Neural cell (in vitro differentiated cells): Measurements from ENCODE around the gene SMPD1. TPM values are rescaled to one million over a fixed set of nuclear protein-coding genes. Genes with fewer than 3 reads are reported as not detected.

Experiments used
- H2AFZ ChIP-seq: fragments of 200-600, 300-800 bp; sonication (generic), shearing (Covaris generic); 2 replicates; pipeline ENCODE4 v1.6.0; 2014; ENCODE audit warnings: low read depth, mild to moderate bottlenecking, antibody characterized with exemption, low read length, moderate library complexity
- H3F3A ChIP-seq: fragments of 200-600 bp; shearing (Covaris generic); 2 replicates; pipeline ENCODE4 v1.6.1; 2016; ENCODE audit warnings: mild to moderate bottlenecking, moderate library complexity, mixed read lengths, antibody characterized with exemption, low read length; ENCODE audit not compliant: insufficient read depth, poor library complexity, severe bottlenecking
- H3K27ac ChIP-seq: fragments of 200-600, 300-800 bp; sonication (generic), shearing (Covaris generic); 2 replicates; pipeline ENCODE4 v1.5.1; 2014; ENCODE audit warnings: mild to moderate bottlenecking, low read length, moderate library complexity
- H3K27me3 ChIP-seq: fragments of 300-800, 200-600 bp; sonication (generic), shearing (Covaris generic); 2 replicates; pipeline ENCODE4 v1.6.0; 2014; ENCODE audit warnings: mild to moderate bottlenecking, low read depth, low read length, moderate library complexity; ENCODE audit not compliant: insufficient read depth
- H3K36me3 ChIP-seq: fragments of 300-800, 200-600 bp; sonication (generic), shearing (Covaris generic); 2 replicates; pipeline ENCODE4 v1.5.1; 2014; ENCODE audit warnings: mild to moderate bottlenecking, antibody characterized with exemption, low read length, moderate library complexity; ENCODE audit not compliant: insufficient read depth
- H3K4me2 ChIP-seq: fragments of 300-800, 200-600 bp; sonication (generic), shearing (Covaris generic); 2 replicates; pipeline ENCODE4 v1.6.0; 2014; ENCODE audit warnings: mild to moderate bottlenecking, low read length
- H3K4me3 ChIP-seq: fragments of 300-800, 200-600 bp; sonication (generic), shearing (Covaris generic); 2 replicates; pipeline ENCODE4 v1.5.1; 2014; ENCODE audit warnings: mild to moderate bottlenecking, low read length, moderate library complexity
- H3K79me2 ChIP-seq: fragments of 200-600 bp; shearing (Covaris generic); replicated peaks from 2 replicates; pipeline ENCODE4 v1.6.0; 2014; ENCODE audit warnings: mild to moderate bottlenecking, low read length, moderate library complexity; ENCODE audit not compliant: insufficient read depth
- H3K9ac ChIP-seq: fragments of 300-800, 200-600 bp; sonication (generic), shearing (Covaris generic); 2 replicates; pipeline ENCODE4 v1.6.1; 2016; ENCODE audit warnings: mild to moderate bottlenecking, low read length, mixed read lengths
- H3K9me2 ChIP-seq: fragments of 200-600 bp; shearing (Covaris generic); 2 replicates; pipeline ENCODE4 v1.6.1; 2016; ENCODE audit warnings: mild to moderate bottlenecking, low read length, mixed read lengths; ENCODE audit not compliant: insufficient read depth
- H3K9me3 ChIP-seq: fragments of 200-600, 300-800 bp; sonication (generic), shearing (Covaris generic); 2 replicates; pipeline ENCODE4 v1.6.1; 2016; ENCODE audit warnings: mild to moderate bottlenecking, mixed run types, low read length, moderate library complexity, mixed read lengths
- H4K20me1 ChIP-seq: fragments of 200-600 bp; shearing (Covaris generic); 2 replicates; pipeline ENCODE4 v1.6.1; 2016; ENCODE audit warnings: mild to moderate bottlenecking, mixed run types; ENCODE audit not compliant: insufficient read depth
- EZH2 ChIP-seq: fragments of 200-600, 300-800 bp; shearing (Covaris generic), sonication (generic); IDR thresholded peaks from 2 replicates; pipeline ENCODE4 v1.6.1; 2014; ENCODE audit warnings: antibody characterized with exemption, low read length, borderline replicate concordance, mild to moderate bottlenecking; ENCODE audit not compliant: insufficient read depth, poor library complexity, severe bottlenecking
- MXI1 ChIP-seq: fragments of 450-650 bp; conservative IDR thresholded peaks from 2 replicates; pipeline ENCODE4 v1.6.1; 2014; ENCODE audit warnings: antibody characterized with exemption, mild to moderate bottlenecking; ENCODE audit not compliant: poor library complexity, severe bottlenecking
- POLR2AphosphoS5 ChIP-seq: IDR thresholded peaks from 2 replicates; pipeline ENCODE4 v1.6.1; 2012
- RAD21 ChIP-seq: fragments of 450-650 bp; conservative IDR thresholded peaks from 2 replicates; pipeline ENCODE4 v1.6.1; 2014; ENCODE audit warnings: antibody characterized with exemption, mild to moderate bottlenecking, moderate library complexity
- SMC3 ChIP-seq: fragments of 450-650 bp; conservative IDR thresholded peaks from 2 replicates; pipeline ENCODE4 v1.6.1; 2014; ENCODE audit warnings: antibody characterized with exemption, mild to moderate bottlenecking, moderate library complexity; ENCODE audit not compliant: poor library complexity
- polyA plus RNA-seq: library from polyadenylated mRNA; depleted of rRNA; stranded (reverse); fragments of >200 nt; gene quantifications from 2 replicates; pipeline ENCODE4 v1.2.3, GENCODE V29; 2014
- TF ChIP-seq, protein P1 (sequence below): fragments of 450-650 bp; IDR thresholded peaks from 2 replicates; pipeline ENCODE4 v1.5.1; 2014; ENCODE audit warnings: antibody characterized with exemption, mild to moderate bottlenecking, moderate library complexity; ENCODE audit not compliant: poor library complexity, severe bottlenecking
- TF ChIP-seq, protein P2 (sequence below): IDR thresholded peaks from 2 replicates; pipeline ENCODE4 v1.6.1; 2012; ENCODE audit warnings: borderline replicate concordance

Gene SMPD1
- polyA plus RNA-seq, 1 donor from 2014 or later, result 30.0 TPM

GRCh38 chr11:6437993-6438392 lies 47.7 kb downstream of the SMPD1 start:
- H3K9me3 ChIP-seq, result no peaks in the 10 kb centered on the region
- no peaks in the 10 kb centered on the region for H3K27me3 ChIP-seq
- no peak overlapping the region for H3K4me3 ChIP-seq
- H3K36me3 ChIP-seq, result no peaks in the 10 kb centered on the region
- H3K9me2 ChIP-seq, result no peaks in the 10 kb centered on the region
- no peaks in the 10 kb centered on the region for H4K20me1 ChIP-seq
- no peak overlapping the region for H2AFZ ChIP-seq
- no peak overlapping the region for H3K4me2 ChIP-seq
- H3K9ac ChIP-seq, result no peak overlapping the region
- TF ChIP-seq RAD21, result no peak
- no peaks in the 10 kb centered on the region for H3K79me2 ChIP-seq
- no peaks in the 10 kb centered on the region for H3F3A ChIP-seq
- no peak overlapping the region for H3K27ac ChIP-seq

GRCh38 chr11:6438979-6439571 lies 48.8 kb downstream of the SMPD1 start:
- H2AFZ ChIP-seq, result no peak overlapping the region
- no peaks in the 10 kb centered on the region for H3K36me3 ChIP-seq
- H3F3A ChIP-seq, result no peaks in the 10 kb centered on the region
- H3K9me2 ChIP-seq, result no peaks in the 10 kb centered on the region
- H3K79me2 ChIP-seq, result no peaks in the 10 kb centered on the region
- no peaks in the 10 kb centered on the region for H4K20me1 ChIP-seq
- no peak overlapping the region for H3K27ac ChIP-seq
- no peaks in the 10 kb centered on the region for H3K9me3 ChIP-seq
- no peak overlapping the region for H3K4me2 ChIP-seq
- no peak overlapping the region for H3K9ac ChIP-seq
- no peaks in the 10 kb centered on the region for H3K27me3 ChIP-seq
- no peak overlapping the region for H3K4me3 ChIP-seq
- TF ChIP-seq EZH2 (no peak), POLR2AphosphoS5 (no peak), SMC3 (peak; percentile 44), RAD21 (peak; percentile 36), MXI1 (peak; percentile 26)
- TF ChIP-seq, protein P1, sequence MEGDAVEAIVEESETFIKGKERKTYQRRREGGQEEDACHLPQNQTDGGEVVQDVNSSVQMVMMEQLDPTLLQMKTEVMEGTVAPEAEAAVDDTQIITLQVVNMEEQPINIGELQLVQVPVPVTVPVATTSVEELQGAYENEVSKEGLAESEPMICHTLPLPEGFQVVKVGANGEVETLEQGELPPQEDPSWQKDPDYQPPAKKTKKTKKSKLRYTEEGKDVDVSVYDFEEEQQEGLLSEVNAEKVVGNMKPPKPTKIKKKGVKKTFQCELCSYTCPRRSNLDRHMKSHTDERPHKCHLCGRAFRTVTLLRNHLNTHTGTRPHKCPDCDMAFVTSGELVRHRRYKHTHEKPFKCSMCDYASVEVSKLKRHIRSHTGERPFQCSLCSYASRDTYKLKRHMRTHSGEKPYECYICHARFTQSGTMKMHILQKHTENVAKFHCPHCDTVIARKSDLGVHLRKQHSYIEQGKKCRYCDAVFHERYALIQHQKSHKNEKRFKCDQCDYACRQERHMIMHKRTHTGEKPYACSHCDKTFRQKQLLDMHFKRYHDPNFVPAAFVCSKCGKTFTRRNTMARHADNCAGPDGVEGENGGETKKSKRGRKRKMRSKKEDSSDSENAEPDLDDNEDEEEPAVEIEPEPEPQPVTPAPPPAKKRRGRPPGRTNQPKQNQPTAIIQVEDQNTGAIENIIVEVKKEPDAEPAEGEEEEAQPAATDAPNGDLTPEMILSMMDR, result peak; percentile 56

- H3K36me3 ChIP-seq, result no peaks in the 10 kb centered on the region
- H4K20me1 ChIP-seq, result no peaks in the 10 kb centered on the region
- H3K27me3 ChIP-seq, result no peaks in the 10 kb centered on the region
- H3F3A ChIP-seq, result no peaks in the 10 kb centered on the region
- H3K9me2 ChIP-seq, result no peaks in the 10 kb centered on the region
- H2AFZ ChIP-seq, result no peak within 1 kb of the TSS
- H3K4me2 ChIP-seq, result no peak within 1 kb of the TSS
- H3K4me3 ChIP-seq, result no peak within 1 kb of the TSS
- H3K9me3 ChIP-seq, result no peaks in the 10 kb centered on the region
- H3K79me2 ChIP-seq, result no peaks in the 10 kb centered on the region
- H3K9ac ChIP-seq, result no peak within 1 kb of the TSS
- TF ChIP-seq, protein P1, result no peak
- no peak for TF ChIP-seq MXI1
- TF ChIP-seq, protein P2, sequence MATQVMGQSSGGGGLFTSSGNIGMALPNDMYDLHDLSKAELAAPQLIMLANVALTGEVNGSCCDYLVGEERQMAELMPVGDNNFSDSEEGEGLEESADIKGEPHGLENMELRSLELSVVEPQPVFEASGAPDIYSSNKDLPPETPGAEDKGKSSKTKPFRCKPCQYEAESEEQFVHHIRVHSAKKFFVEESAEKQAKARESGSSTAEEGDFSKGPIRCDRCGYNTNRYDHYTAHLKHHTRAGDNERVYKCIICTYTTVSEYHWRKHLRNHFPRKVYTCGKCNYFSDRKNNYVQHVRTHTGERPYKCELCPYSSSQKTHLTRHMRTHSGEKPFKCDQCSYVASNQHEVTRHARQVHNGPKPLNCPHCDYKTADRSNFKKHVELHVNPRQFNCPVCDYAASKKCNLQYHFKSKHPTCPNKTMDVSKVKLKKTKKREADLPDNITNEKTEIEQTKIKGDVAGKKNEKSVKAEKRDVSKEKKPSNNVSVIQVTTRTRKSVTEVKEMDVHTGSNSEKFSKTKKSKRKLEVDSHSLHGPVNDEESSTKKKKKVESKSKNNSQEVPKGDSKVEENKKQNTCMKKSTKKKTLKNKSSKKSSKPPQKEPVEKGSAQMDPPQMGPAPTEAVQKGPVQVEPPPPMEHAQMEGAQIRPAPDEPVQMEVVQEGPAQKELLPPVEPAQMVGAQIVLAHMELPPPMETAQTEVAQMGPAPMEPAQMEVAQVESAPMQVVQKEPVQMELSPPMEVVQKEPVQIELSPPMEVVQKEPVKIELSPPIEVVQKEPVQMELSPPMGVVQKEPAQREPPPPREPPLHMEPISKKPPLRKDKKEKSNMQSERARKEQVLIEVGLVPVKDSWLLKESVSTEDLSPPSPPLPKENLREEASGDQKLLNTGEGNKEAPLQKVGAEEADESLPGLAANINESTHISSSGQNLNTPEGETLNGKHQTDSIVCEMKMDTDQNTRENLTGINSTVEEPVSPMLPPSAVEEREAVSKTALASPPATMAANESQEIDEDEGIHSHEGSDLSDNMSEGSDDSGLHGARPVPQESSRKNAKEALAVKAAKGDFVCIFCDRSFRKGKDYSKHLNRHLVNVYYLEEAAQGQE, result no peak
- H3K27ac ChIP-seq, result no peak within 1 kb of the TSS
Measured at GRCh38 chr11:6440906-6441358, 50.7 kb downstream of the SMPD1 start, which contains the start of gene HPX. Gene HPX (minus strand): TSS chr11:6440987. CDS start chr11:6440963, 24 bp downstream.
